IMR-90 (cell line): Measurements from ENCODE around the gene GRIN2B. TPM values are rescaled to one million over a fixed set of nuclear protein-coding genes. Genes with fewer than 3 reads are reported as not detected.

Source experiments
- ATAC-seq: fragments of 200-7000 bp; cut with Tn5 transposase; 2 replicates; pipeline ENCODE4 v1.9.1; 2020; ENCODE audit warnings: low read depth, mild to moderate bottlenecking, moderate library complexity
- BruUV-seq: library from RNA; stranded (reverse); fragments of 400-500 nt; replicated peaks from 2 replicates; lab custom pipeline; 2021; lab: Mats Ljungman, UMichigan
- CTCF ChIA-PET: fragments of 300-600 bp; formaldehyde crosslinking; extraction: SDS; loops from one replicate; lab custom pipeline; 2021; ENCODE audit warnings: antibody characterized with exemption; lab: Yijun Ruan, JAX
- POLR2A ChIA-PET: fragments of 300-600 bp; sonication (Branson Sonifier 250); formaldehyde crosslinking; loops from one replicate; lab custom pipeline; 2022; ENCODE audit warnings: antibody characterized with exemption; ENCODE audit not compliant: unreplicated experiment; lab: Charles Lee
- DNase-seq: peaks from one replicate; pipeline ENCODE4 v3.0.0; 2013
- H2AFZ ChIP-seq: replicated peaks from 2 replicates; pipeline ENCODE3; 2013; ENCODE audit warnings: low read length, mild to moderate bottlenecking; ENCODE audit not compliant: poor library complexity
- H2AK5ac ChIP-seq: 2 replicates; pipeline ENCODE4 v1.6.1; 2013; ENCODE audit warnings: low read depth, low read length, inconsistent platforms
- H2AK9ac ChIP-seq: replicated peaks from 2 replicates; pipeline ENCODE3; 2013; ENCODE audit warnings: mild to moderate bottlenecking, low read depth, low read length, moderate library complexity; ENCODE audit not compliant: poor library complexity
- H2BK120ac ChIP-seq: 2 replicates; pipeline ENCODE4 v1.6.1; 2013; ENCODE audit warnings: low read depth, low read length, inconsistent platforms
- H2BK15ac ChIP-seq: 3 replicates; pipeline ENCODE4 v1.6.1; 2013; ENCODE audit warnings: low read depth, low read length, inconsistent platforms
- H2BK20ac ChIP-seq: 2 replicates; pipeline ENCODE4 v1.6.1; 2013; ENCODE audit warnings: low read depth, mild to moderate bottlenecking, inconsistent platforms, low read length, moderate library complexity
- H2BK5ac ChIP-seq: 2 replicates; pipeline ENCODE4 v1.6.1; 2013; ENCODE audit warnings: mild to moderate bottlenecking, low read depth, low read length, inconsistent platforms; ENCODE audit not compliant: poor library complexity, severe bottlenecking
- H3K14ac ChIP-seq: replicated peaks from 2 replicates; pipeline ENCODE4 v1.6.1; 2013; ENCODE audit warnings: low read depth, low read length, inconsistent platforms
- H3K18ac ChIP-seq: 2 replicates; pipeline ENCODE4 v1.6.1; 2013; ENCODE audit warnings: low read depth, low read length, control low read depth
- H3K23ac ChIP-seq: 2 replicates; pipeline ENCODE4 v1.6.1; 2013; ENCODE audit warnings: low read depth, low read length, inconsistent platforms
- H3K27ac ChIP-seq: 2 replicates; pipeline ENCODE4 v1.5.1; 2013; ENCODE audit warnings: mild to moderate bottlenecking, control low read depth, low read length; ENCODE audit not compliant: insufficient read depth
- H3K27me3 ChIP-seq: 2 replicates; pipeline ENCODE4 v1.6.1; 2013; ENCODE audit warnings: low read length; ENCODE audit not compliant: control insufficient read depth, insufficient read depth
- H3K36me3 ChIP-seq: 2 replicates; pipeline ENCODE4 v1.6.1; 2013; ENCODE audit warnings: low read length, mixed read lengths; ENCODE audit not compliant: control insufficient read depth, insufficient read depth
- H3K4ac ChIP-seq: 2 replicates; pipeline ENCODE4 v1.6.1; 2013; ENCODE audit warnings: low read depth, low read length, inconsistent platforms
- H3K4me1 ChIP-seq: 2 replicates; pipeline ENCODE4 v1.6.1; 2013; ENCODE audit warnings: low read length, mixed read lengths; ENCODE audit not compliant: control insufficient read depth, insufficient read depth
- H3K4me2 ChIP-seq: 2 replicates; pipeline ENCODE4 v1.6.1; 2013; ENCODE audit warnings: low read depth, mild to moderate bottlenecking, control low read depth, low read length, moderate library complexity
- H3K4me3 ChIP-seq: 2 replicates; pipeline ENCODE4 v1.5.1; 2013; ENCODE audit warnings: low read depth, mild to moderate bottlenecking, control low read depth, low read length, moderate library complexity; ENCODE audit not compliant: insufficient read depth
- H3K56ac ChIP-seq: 2 replicates; pipeline ENCODE4 v1.6.1; 2013; ENCODE audit warnings: low read length, inconsistent platforms; ENCODE audit not compliant: insufficient read depth; ENCODE audit errors: extremely low read depth
- H3K79me1 ChIP-seq, 2 experiments: 2 replicates each; pipeline ENCODE4 v1.6.1; 2013; ENCODE audit warnings: low read length in 2 of 2, inconsistent platforms in 1 of 2, low read depth in 1 of 2
- H3K9ac ChIP-seq: 2 replicates; pipeline ENCODE4 v1.6.1; 2013; ENCODE audit warnings: low read depth, low read length, control low read depth
- H3K9me1 ChIP-seq: 2 replicates; pipeline ENCODE4 v1.6.1; 2013; ENCODE audit warnings: low read length, inconsistent platforms; ENCODE audit not compliant: insufficient read depth
- H3K9me3 ChIP-seq: 2 replicates; pipeline ENCODE4 v1.6.1; 2013; ENCODE audit warnings: low read length; ENCODE audit not compliant: control insufficient read depth, insufficient read depth
- H4K20me1 ChIP-seq: 2 replicates; pipeline ENCODE4 v1.6.1; 2013; ENCODE audit warnings: low read length, inconsistent platforms; ENCODE audit not compliant: insufficient read depth
- H4K5ac ChIP-seq: 2 replicates; pipeline ENCODE4 v1.6.1; 2013; ENCODE audit warnings: mild to moderate bottlenecking, low read depth, low read length, control low read depth
- H4K8ac ChIP-seq, 2 experiments: 2 replicates each; pipeline ENCODE4 v1.6.1; 2013; ENCODE audit warnings: low read depth in 2 of 2, low read length in 2 of 2, control low read depth in 1 of 2, inconsistent platforms in 1 of 2
- H4K91ac ChIP-seq: 2 replicates; pipeline ENCODE4 v1.6.1; 2013; ENCODE audit warnings: low read depth, low read length, inconsistent platforms; ENCODE audit not compliant: insufficient read depth
- BHLHE40 ChIP-seq: fragments of 150-350 bp; IDR thresholded peaks from 2 replicates; pipeline ENCODE4 v1.6.1; 2016; ENCODE audit warnings: mild to moderate bottlenecking, low read depth, low read length
- CHD1 ChIP-seq: IDR thresholded peaks from 2 replicates; pipeline ENCODE4 v1.6.1; 2012; ENCODE audit warnings: low read depth, low read length, improper control_type of control experiment
- CTCF ChIP-seq: conservative IDR thresholded peaks from 2 replicates; pipeline ENCODE4 v1.5.1; 2012; ENCODE audit warnings: mild to moderate bottlenecking, low read depth, low read length, improper control_type of control experiment
- NFE2L2 ChIP-seq: fragments of 150-350 bp; IDR thresholded peaks from 2 replicates; pipeline ENCODE4 v1.6.1; 2016; ENCODE audit warnings: low read depth, mild to moderate bottlenecking, low read length
- WGBS, 2 experiments: methylation state at CpG; one replicate each; pipeline versions ENCODE4 v1.1.5 to v1.1.7; 2013; ENCODE audit warnings: missing lambda C conversion rate in 2 of 2; ENCODE audit not compliant: insufficient read length in 1 of 2; ENCODE audit errors: extremely low coverage in 2 of 2; 5-methylcytosine and 5-hydroxymethylcytosine counted together
- dilution Hi-C: fragments of 300-500 bp; cut with HindIII; formaldehyde crosslinking; loops from one replicate; pipeline ENCODE4 v1.14.3; 2018; ENCODE audit warnings: low sequenced_read_pairs; ENCODE audit not compliant: unreplicated experiment
- in situ Hi-C: fragments of 300-500 bp; cut with MboI; formaldehyde crosslinking; loops from 3 replicates; pipeline ENCODE4 v1.14.3; 2019; ENCODE audit warnings: low sequenced_read_pairs, inconsistent platforms, mixed read lengths
- intact Hi-C: fragments of 100-400 bp; cut with micrococcal nuclease; formaldehyde crosslinking; loops from 2 replicates; pipeline ENCODE4 v1.10.0; 2022
- polyA plus RNA-seq, 3 experiments: library from polyadenylated mRNA; depleted of rRNA; stranded (reverse); fragments of >200 nt; gene quantifications; 2 replicates each; pipeline ENCODE4 v1.2.3, GENCODE V29; 2012; ENCODE audit warnings: low replicate concordance in 1 of 3
- total RNA-seq: library from RNA; depleted of rRNA; stranded (reverse); fragments of >200 nt; gene quantifications from 2 replicates; pipeline ENCODE4 v1.2.3, GENCODE V29; 2012

Gene GRIN2B
- total and polyA plus RNA-seq, 2 of the 4 experiments (the other 2 are of a cell fraction): under 0.01 TPM; not detected in 1

DNA sequence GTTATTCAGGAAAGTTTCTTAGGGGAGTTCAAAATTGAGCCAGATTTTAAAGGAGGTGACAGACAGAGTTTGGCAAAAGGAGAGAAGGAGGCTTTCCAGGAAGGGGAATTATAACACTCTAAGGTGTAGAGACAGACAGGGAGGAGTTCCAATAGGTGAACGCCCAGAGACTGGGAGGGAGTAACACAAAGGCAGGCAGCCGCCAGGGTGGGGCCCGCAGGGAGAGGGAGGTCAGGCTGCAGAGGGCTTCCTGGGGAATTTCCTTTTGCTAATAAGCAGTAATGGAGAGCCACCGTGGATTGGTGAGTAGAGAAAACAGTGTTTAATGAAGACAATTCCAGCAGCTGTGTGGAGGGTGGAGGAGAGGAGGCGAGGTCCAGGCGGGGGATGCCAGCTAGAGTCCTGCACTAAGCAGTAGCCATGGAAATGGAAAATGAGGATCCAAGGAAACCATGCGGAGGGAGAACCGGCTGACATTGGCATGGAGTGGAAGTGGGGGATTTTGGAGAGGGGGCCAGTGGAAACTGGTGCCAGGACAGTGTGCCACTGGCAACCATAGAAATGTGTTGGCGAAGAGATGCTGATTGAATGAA is 22.2 kb downstream of the GRIN2B start:
- Histone ChIP-seq H3K18ac (no peak overlapping the region), H4K20me1 (no peaks in the 10 kb centered on the region), H2AK5ac (no peak overlapping the region), H2BK15ac (no peak overlapping the region), H4K5ac (no peak overlapping the region), H3K23ac (no peak overlapping the region), H2BK20ac (no peak overlapping the region), H4K91ac (no peak overlapping the region), H2BK120ac (no peak overlapping the region), H3K9ac (no peak overlapping the region), H3K27me3 (no peaks in the 10 kb centered on the region), H3K4me2 (no peak overlapping the region), H4K8ac (no peak overlapping the region), H3K14ac (no peak overlapping the region), H3K9me1 (no peaks in the 10 kb centered on the region), H3K36me3 (no peaks in the 10 kb centered on the region), H3K56ac (no peak overlapping the region), H3K79me1 (no peaks in the 10 kb centered on the region), H3K4me3 (no peak overlapping the region), H3K4me1 (no peaks in the 10 kb centered on the region), H2BK5ac (no peak overlapping the region), H2AK9ac (no peak overlapping the region), H3K27ac (no peak overlapping the region), H3K9me3 (peaks cover 4% of the 10 kb centered on the region; the same call in 1 of the 2 replicates), H2AFZ (no peak overlapping the region), H3K4ac (no peak overlapping the region)
- ChIA-PET POLR2A (no interaction called here), CTCF (no interaction called here)
- TF ChIP-seq BHLHE40: no peak
- no peak for TF ChIP-seq NFE2L2
- no peak for TF ChIP-seq CTCF
- no peak for TF ChIP-seq CHD1
- dilution Hi-C loops (no loop called here), intact Hi-C loops (no loop called here), in situ Hi-C loops (no loop called here)
- ATAC-seq (no peak), DNase-seq (no peak)
- BruUV-seq: no TSS peak
- 61% methylated on average over 3 of the region's 9 CpGs; no CpG with 5 or more reads in 1 of the 2 experiments for WGBS, 2 experiments
